IMR-90 (cell line): ENCODE data around the gene KDM8. TPM values are rescaled to one million over a fixed set of nuclear protein-coding genes. Genes with fewer than 3 reads are reported as not detected.

ENCODE experiments used
- CHD1 ChIP-seq: IDR thresholded peaks from 2 replicates; pipeline ENCODE4 v1.6.1; 2012; ENCODE audit warnings: low read depth, low read length, improper control_type of control experiment
- FOS ChIP-seq: fragments of 150-350 bp; IDR thresholded peaks from 2 replicates; pipeline ENCODE4 v1.6.1; 2016; ENCODE audit warnings: low read depth, low read length
- MAZ ChIP-seq: IDR thresholded peaks from 2 replicates; pipeline ENCODE4 v1.6.1; 2012; ENCODE audit warnings: low read depth, mild to moderate bottlenecking, low read length, improper control_type of control experiment, moderate library complexity, borderline replicate concordance
- RAD21 ChIP-seq: IDR thresholded peaks from 2 replicates; pipeline ENCODE4 v1.6.1; 2012; ENCODE audit warnings: low read length, improper control_type of control experiment
- polyA plus RNA-seq, 3 experiments: library from polyadenylated mRNA; depleted of rRNA; stranded (reverse); fragments of >200 nt; gene quantifications; 2 replicates each; pipeline ENCODE4 v1.2.3, GENCODE V29; 2012; ENCODE audit warnings: low replicate concordance in 1 of 3
- total RNA-seq: library from RNA; depleted of rRNA; stranded (reverse); fragments of >200 nt; gene quantifications from 2 replicates; pipeline ENCODE4 v1.2.3, GENCODE V29; 2012

Gene KDM8
- total and polyA plus RNA-seq, 2 of the 4 experiments (the other 2 are of a cell fraction), result 3.2 to 3.8 TPM

GRCh38 chr16:27242868-27243590 lies 39.7 kb downstream of the KDM8 start (continued):
- TF ChIP-seq MAZ (peak; percentile 16; the same call in 1 of the 2 replicates), FOS (peak; percentile 49; the same call in 1 of the 2 replicates), CHD1 (no peak), RAD21 (peak; percentile 18)
